Ovary (tissue), 9 donors: ENCODE results near the gene SETDB1. TPM values are rescaled to one million over a fixed set of nuclear protein-coding genes. Genes with fewer than 3 reads are reported as not detected.

ENCODE experiments used
- DNase-seq, 5 donors: peaks; one replicate each; pipeline ENCODE4 v3.0.0-alpha.2; 2019 to 2020
- H3K27ac ChIP-seq, 2 donors: fragments of 200-600 bp; one replicate each; pipeline versions ENCODE4 v1.5.1 to v1.8.0; 2019 to 2022
- H3K27me3 ChIP-seq: fragments of 200-600 bp; one replicate; pipeline ENCODE4 v1.8.0; 2022
- H3K36me3 ChIP-seq: fragments of 200-600 bp; sonication (generic); one replicate; pipeline ENCODE4 v1.5.1; 2019
- H3K4me1 ChIP-seq: one replicate; pipeline ENCODE4 v1.8.1; 2013; ENCODE audit warnings: mild to moderate bottlenecking, moderate library complexity; ENCODE audit not compliant: insufficient read depth
- H3K4me3 ChIP-seq: fragments of 200-600 bp; sonication (generic); one replicate; pipeline ENCODE4 v1.5.1; 2017
- H3K9me3 ChIP-seq, 2 donors: fragments of 200-600 bp in 1 of 2; sonication (generic) in 1 of 2; one replicate each; pipeline versions ENCODE4 v1.5.1 to v1.8.1; 2013 to 2019; ENCODE audit warnings: mild to moderate bottlenecking in 1 of 2, moderate library complexity in 1 of 2
- EP300 ChIP-seq: sonication (generic); formaldehyde crosslinking; IDR thresholded peaks from one replicate; pipeline ENCODE4 v1.6.1; 2017; ENCODE audit warnings: antibody characterized with exemption
- POLR2A ChIP-seq: fragments of 450-650 bp; IDR thresholded peaks from one replicate; pipeline ENCODE4 v1.6.1; 2017; ENCODE audit warnings: antibody characterized with exemption, mild to moderate bottlenecking, moderate library complexity
- WGBS, 3 donors: extraction: QIAGEN DNeasy Blood & Tissue Kit in 1 of 3; methylation state at CpG; one replicate each; pipeline versions ENCODE4 v1.1.5 to v1.1.7; 2013 to 2017; 5-methylcytosine and 5-hydroxymethylcytosine counted together
- intact Hi-C, 4 donors: fragments of 100-400 bp; cut with DNase I; formaldehyde crosslinking; loops; one replicate each; pipeline versions ENCODE4 v1.11.0 to v1.15.1; 2022 to 2023
- polyA plus RNA-seq, 2 donors: library from polyadenylated mRNA; stranded (reverse); fragments of 200-250 nt in 1 of 2; fragments of 350-450 nt in 1 of 2; fragmentation: Illumina TruSeq in 1 of 2; extraction: RNeasy Lipid Tissue Mini Kit (QIAGEN cat#74804) in 1 of 2; gene quantifications; one replicate each; pipeline ENCODE4 v1.2.3, GENCODE V29; 2013 to 2014
- total RNA-seq, 7 donors: library from RNA; depleted of rRNA in 2 of 7; stranded (reverse); fragments of >200 nt in 2 of 7; fragmentation: NEBNext Ultra II Directional in 3 of 7; extraction: Animal tissue kit (Norgen Biotek cat#: 25700) in 3 of 7; gene quantifications; one replicate each; pipeline versions ENCODE4 v1.1.0 to v1.2.4, GENCODE V29; 2016 to 2023
- TF ChIP-seq, protein P1 (sequence below), 3 donors: fragments of 450-650 bp in 2 of 3; fragments of 200-600 bp in 1 of 3; IDR thresholded peaks; one replicate each; pipeline versions ENCODE4 v1.5.1 to v1.8.0; 2016 to 2022; ENCODE audit warnings: antibody characterized with exemption in 3 of 3, mild to moderate bottlenecking in 1 of 3
- donor health status: DM: no; HTN: no; CAD: no; lungs with moderate emphysema.
- donor health status: DM: no; HTN: no; CAD: no.
- donor health status: Bipolar disorder and iron deficiency.
- donor health status: DM: yes; HTN: yes; CAD: no.
- donor health status: DM: no; HTN: no; CAD: no.
- donor health status: DM: yes; HTN: yes; CAD: no.

SETDB1 gene
- total and polyA plus RNA-seq, 9 donors = 21.9 to 49.4 (median 40.9) TPM

DNA sequence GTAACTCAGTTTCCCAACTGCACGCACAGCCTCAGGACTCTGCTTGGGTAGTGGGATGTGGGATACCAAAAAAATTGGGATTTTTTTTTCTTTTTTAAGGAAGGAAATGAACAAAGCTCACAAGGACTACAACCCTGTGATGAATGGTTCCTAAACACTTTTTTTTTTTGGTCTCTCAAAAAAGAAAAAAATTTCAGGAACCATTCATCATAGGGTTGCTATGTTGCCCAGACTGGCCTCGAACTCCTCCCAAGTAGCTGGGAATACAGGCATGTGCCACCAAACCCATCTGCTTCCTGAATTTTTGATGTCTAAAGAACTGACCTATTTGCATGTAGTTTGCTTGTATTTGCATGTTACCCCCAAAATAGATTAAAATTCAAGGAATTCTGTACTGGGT, 73.8 kb downstream of the SETDB1 start:
- Histone ChIP-seq H3K9me3 (no peaks in the 10 kb centered on the region), H3K4me3 (no peak overlapping the region), H3K27ac (no peak overlapping the region), H3K4me1 (peaks cover 10% of the 10 kb centered on the region), H3K27me3 (no peaks in the 10 kb centered on the region), H3K36me3 (no peaks in the 10 kb centered on the region)
- WGBS, 3 donors = 89 to 93% (median 90%) methylated on average over 2 of the region's 2 CpGs
- intact Hi-C loops = loop anchor here in 1 of 4 donors (5.0 kb wide), 1 partner anchor 533 kb away; no protein-coding TSS in a partner anchor
- TF ChIP-seq POLR2A (no peak), EP300 (no peak)
- TF ChIP-seq, protein P1, sequence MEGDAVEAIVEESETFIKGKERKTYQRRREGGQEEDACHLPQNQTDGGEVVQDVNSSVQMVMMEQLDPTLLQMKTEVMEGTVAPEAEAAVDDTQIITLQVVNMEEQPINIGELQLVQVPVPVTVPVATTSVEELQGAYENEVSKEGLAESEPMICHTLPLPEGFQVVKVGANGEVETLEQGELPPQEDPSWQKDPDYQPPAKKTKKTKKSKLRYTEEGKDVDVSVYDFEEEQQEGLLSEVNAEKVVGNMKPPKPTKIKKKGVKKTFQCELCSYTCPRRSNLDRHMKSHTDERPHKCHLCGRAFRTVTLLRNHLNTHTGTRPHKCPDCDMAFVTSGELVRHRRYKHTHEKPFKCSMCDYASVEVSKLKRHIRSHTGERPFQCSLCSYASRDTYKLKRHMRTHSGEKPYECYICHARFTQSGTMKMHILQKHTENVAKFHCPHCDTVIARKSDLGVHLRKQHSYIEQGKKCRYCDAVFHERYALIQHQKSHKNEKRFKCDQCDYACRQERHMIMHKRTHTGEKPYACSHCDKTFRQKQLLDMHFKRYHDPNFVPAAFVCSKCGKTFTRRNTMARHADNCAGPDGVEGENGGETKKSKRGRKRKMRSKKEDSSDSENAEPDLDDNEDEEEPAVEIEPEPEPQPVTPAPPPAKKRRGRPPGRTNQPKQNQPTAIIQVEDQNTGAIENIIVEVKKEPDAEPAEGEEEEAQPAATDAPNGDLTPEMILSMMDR (IDR thresholded peaks at IDR 0.05) = no peak
- DNase-seq = no peak

DNA sequence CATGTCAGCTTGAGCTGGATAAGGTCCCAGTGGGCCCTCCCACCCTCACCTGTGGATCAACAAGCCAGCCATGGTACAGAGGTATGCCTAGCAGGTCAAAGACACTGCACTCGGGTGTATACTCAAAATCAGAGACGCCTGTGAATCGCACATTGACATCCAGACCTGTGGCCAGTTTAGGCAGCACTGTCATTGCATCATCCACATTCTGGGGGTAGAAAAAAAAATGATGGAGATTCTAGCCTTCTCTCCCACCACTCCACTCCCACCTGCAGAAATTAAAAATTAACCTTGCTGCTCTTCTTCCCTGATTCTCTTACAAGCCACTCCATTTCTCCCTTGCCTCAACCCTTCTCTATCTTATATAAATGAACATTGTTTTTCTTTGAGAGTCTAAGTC, 74.2 kb downstream of the SETDB1 start:
- WGBS, 3 donors = 94 to 100% (median 96%) methylated on average over 3 of the region's 3 CpGs
- H3K9me3 ChIP-seq = no peaks in the 10 kb centered on the region
- no peaks in the 10 kb centered on the region for H3K27me3 ChIP-seq
- no peaks in the 10 kb centered on the region for H3K36me3 ChIP-seq
- H3K4me1 ChIP-seq = peaks cover 10% of the 10 kb centered on the region
- no peak overlapping the region for H3K4me3 ChIP-seq
- DNase-seq = no peak
- no peak overlapping the region for H3K27ac ChIP-seq
- intact Hi-C loops = no loop called here
- TF ChIP-seq POLR2A (no peak), EP300 (no peak)
- TF ChIP-seq, protein P1 (IDR thresholded peaks at IDR 0.05) = no peak

GRCh38 chr1:151001602-151002001, 75.4 kb downstream of the SETDB1 start:
- intact Hi-C loops = no loop called here
- WGBS, 3 donors = 68 to 80% (median 73%) methylated on average over 4 of the region's 4 CpGs
- Histone ChIP-seq H3K9me3 (no peaks in the 10 kb centered on the region), H3K27me3 (no peaks in the 10 kb centered on the region), H3K27ac (no peak overlapping the region), H3K4me1 (peaks cover 9% of the 10 kb centered on the region), H3K4me3 (no peak overlapping the region), H3K36me3 (no peaks in the 10 kb centered on the region)
- TF ChIP-seq, protein P1 (IDR thresholded peaks at IDR 0.05) = no peak
- TF ChIP-seq EP300 (no peak), POLR2A (no peak)
- no peak for DNase-seq

DNA sequence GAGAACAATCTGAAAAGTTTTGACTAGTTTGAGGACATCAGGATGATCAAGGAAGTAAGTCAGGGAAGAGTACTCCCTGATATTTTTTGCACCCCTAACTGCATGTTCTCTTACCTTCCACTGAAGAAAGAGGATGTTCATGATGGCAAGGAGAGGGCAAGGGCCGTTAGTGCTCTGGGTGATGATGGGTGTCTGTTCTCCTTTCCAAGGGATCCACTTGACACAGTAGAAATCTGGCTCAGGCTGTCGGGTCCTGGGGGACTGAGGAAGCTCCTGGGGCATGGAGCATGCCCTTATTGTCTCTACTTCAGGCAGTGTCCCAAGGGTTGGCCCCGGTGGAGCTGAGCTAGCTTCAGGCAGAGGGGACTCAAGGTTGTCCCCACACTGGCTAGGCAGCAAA, 75.9 kb downstream of the SETDB1 start:
- intact Hi-C loops = no loop called here

More for the DNA sequence above, 75.9 kb downstream of the SETDB1 start:
- Histone ChIP-seq H3K27me3 (no peaks in the 10 kb centered on the region), H3K27ac (no peak overlapping the region), H3K4me1 (peaks cover 9% of the 10 kb centered on the region), H3K4me3 (no peak overlapping the region), H3K36me3 (no peaks in the 10 kb centered on the region), H3K9me3 (no peaks in the 10 kb centered on the region)
- no peak for TF ChIP-seq EP300
- TF ChIP-seq, protein P1 (IDR thresholded peaks at IDR 0.05) = no peak
- TF ChIP-seq POLR2A = no peak
- DNase-seq = no peak
- WGBS, 3 donors = 66 to 76% (median 72%) methylated on average over 3 of the region's 3 CpGs
